ENCODE data around the gene IGSF3.
"Not testable (repeated sequence)": the region's sequence is repeated elsewhere in the genome, so short reads cannot be mapped to it uniquely, and the experiment has no call there.

GRCh38 chr1:116591951-116592605 lies 75.5 kb downstream of the IGSF3 start:
- not testable (repeated sequence) for TF ChIP-seq CTCF (IDR thresholded peaks at IDR 0.05; ENCODE audit: low read length); EZH2 (optimal IDR thresholded peaks at IDR 0.05; ENCODE audit: low read depth, low read length); EZH2phosphoT487 (IDR thresholded peaks at IDR 0.05; ENCODE audit: low read length)

Measured in MM.1S (cell line).